GM23338 (cell line): ENCODE data around the gene ZFYVE28. TPM values are rescaled to one million over a fixed set of nuclear protein-coding genes. Genes with fewer than 3 reads are reported as not detected.

Source experiments
- ATAC-seq: fragments of 200-7000 bp; cut with Tn5 transposase; 3 replicates; pipeline ENCODE4 v1.9.1; 2020
- DNase-seq: peaks from one replicate; pipeline ENCODE4 v3.0.0-alpha.2; 2015; ENCODE audit warnings: low spot score
- H2AFZ ChIP-seq: fragments of 200-600 bp; sonication (generic); 2 replicates; pipeline ENCODE4 v1.8.0; 2016; ENCODE audit warnings: antibody characterized with exemption, mild to moderate bottlenecking, moderate library complexity
- H3F3A ChIP-seq: fragments of 200-600 bp; sonication (generic); replicated peaks from 2 replicates; pipeline ENCODE4 v1.8.0; 2017; ENCODE audit warnings: antibody characterized with exemption, mixed run types, low read depth
- H3K27ac ChIP-seq: fragments of 200-600 bp; sonication (generic); 2 replicates; pipeline ENCODE4 v1.6.1; 2016; ENCODE audit warnings: low read depth
- H3K27me3 ChIP-seq: fragments of 200-600 bp; sonication (generic); 2 replicates; pipeline ENCODE4 v1.8.0; 2016; ENCODE audit warnings: mild to moderate bottlenecking, mixed run types, moderate library complexity; ENCODE audit not compliant: insufficient read depth
- H3K36me3 ChIP-seq: fragments of 200-600 bp; sonication (generic); 2 replicates; pipeline ENCODE4 v1.8.0; 2016; ENCODE audit warnings: mild to moderate bottlenecking; ENCODE audit not compliant: insufficient read depth
- H3K4me1 ChIP-seq: fragments of 200-600 bp; sonication (generic); 2 replicates; pipeline ENCODE4 v1.8.0; 2016; ENCODE audit warnings: mild to moderate bottlenecking, moderate library complexity; ENCODE audit not compliant: insufficient read depth
- H3K4me2 ChIP-seq: fragments of 200-600 bp; sonication (generic); 2 replicates; pipeline ENCODE4 v1.7.1; 2017; ENCODE audit warnings: mixed run types
- H3K4me3 ChIP-seq: fragments of 200-600 bp; sonication (generic); 2 replicates; pipeline ENCODE4 v1.6.1; 2016; ENCODE audit warnings: mixed run types
- H3K79me2 ChIP-seq: fragments of 200-600 bp; sonication (generic); replicated peaks from 2 replicates; pipeline ENCODE4 v1.8.0; 2017; ENCODE audit warnings: mild to moderate bottlenecking; ENCODE audit not compliant: insufficient read depth
- H3K9me2 ChIP-seq: fragments of 200-600 bp; sonication (generic); 2 replicates; pipeline ENCODE4 v1.8.0; 2017; ENCODE audit not compliant: insufficient read depth
- H4K20me1 ChIP-seq: fragments of 200-600 bp; sonication (generic); replicated peaks from 2 replicates; pipeline ENCODE4 v1.8.0; 2017; ENCODE audit warnings: mild to moderate bottlenecking; ENCODE audit not compliant: insufficient read depth
- H3K27ac Mint-ChIP-seq: 2 replicates; pipeline ENCODE4 v1.8.0; 2020; ENCODE audit warnings: inconsistent platforms, mild to moderate bottlenecking, moderate library complexity, mixed read lengths
- H3K27me3 Mint-ChIP-seq: 3 replicates; pipeline ENCODE4 v1.8.0; 2022; ENCODE audit warnings: low read depth, mild to moderate bottlenecking, moderate library complexity, mixed read lengths, inconsistent platforms; ENCODE audit not compliant: insufficient read depth, poor library complexity
- H3K36me3 Mint-ChIP-seq: 3 replicates; pipeline ENCODE4 v1.8.0; 2021; ENCODE audit warnings: low read depth, mild to moderate bottlenecking, inconsistent platforms, moderate library complexity, mixed read lengths
- H3K4me1 Mint-ChIP-seq: 3 replicates; pipeline ENCODE4 v1.8.0; 2020; ENCODE audit warnings: mild to moderate bottlenecking, inconsistent platforms, mixed read lengths
- H3K4me3 Mint-ChIP-seq: 3 replicates; pipeline ENCODE4 v1.8.0; 2021; ENCODE audit warnings: moderate library complexity, mild to moderate bottlenecking, inconsistent platforms, mixed read lengths
- H3K9me3 Mint-ChIP-seq: 3 replicates; pipeline ENCODE4 v1.8.0; 2020; ENCODE audit warnings: moderate library complexity, mild to moderate bottlenecking, inconsistent platforms, mixed read lengths
- NANOG ChIP-seq: IDR thresholded peaks from 2 replicates; pipeline ENCODE4 v1.6.1; 2016; ENCODE audit warnings: antibody characterized with exemption, borderline replicate concordance
- STAT1 ChIP-seq: IDR thresholded peaks from one replicate; pipeline ENCODE4 v1.6.1; 2016; ENCODE audit warnings: antibody characterized with exemption; ENCODE audit not compliant: unreplicated experiment
- ZNF114 ChIP-seq: fragments of 250-450 bp; sonication (Bioruptor Pico); IDR thresholded peaks from 2 replicates; pipeline ENCODE4 v1.5.0; 2020; ENCODE audit warnings: mild to moderate bottlenecking, moderate library complexity
- ZNF331 ChIP-seq: fragments of 250-450 bp; sonication (Bioruptor Pico); IDR thresholded peaks from 2 replicates; pipeline ENCODE4 v1.5.0; 2020; ENCODE audit warnings: low read depth, mild to moderate bottlenecking, moderate library complexity
- polyA plus RNA-seq: library from polyadenylated mRNA; unstranded; fragments of >200 nt; fragmentation: Nextera tagmentation; extraction: Ambion mirVana; gene quantifications from 2 replicates; pipeline ENCODE4 v1.2.1, GENCODE V29; 2016
- total RNA-seq: library from RNA; depleted of rRNA; stranded (reverse); fragments of >200 nt; shearing (Covaris generic); gene quantifications from 2 replicates; pipeline ENCODE4 v1.2.3, GENCODE V29; 2014
- TF ChIP-seq, protein P1 (sequence below), 2 experiments: fragments of 200-600 bp in 1 of 2; sonication (generic) in 1 of 2; conservative IDR thresholded peaks; 2 replicates each; pipeline versions ENCODE4 v1.5.1 to v1.6.1; 2016 to 2017; ENCODE audit warnings: antibody characterized with exemption in 2 of 2, low read depth in 2 of 2, mild to moderate bottlenecking in 2 of 2, moderate library complexity in 1 of 2
- TF ChIP-seq, protein P2 (sequence below): IDR thresholded peaks from 2 replicates; pipeline ENCODE4 v1.6.1; 2016; ENCODE audit warnings: antibody characterized with exemption
- TF ChIP-seq, protein P3 (sequence below): fragments of 250-450 bp; sonication (Bioruptor Pico); IDR thresholded peaks from 2 replicates; pipeline ENCODE4 v1.5.0; 2020; ENCODE audit warnings: mild to moderate bottlenecking, moderate library complexity

The ZFYVE28 gene
- total and polyA plus RNA-seq, 2 experiments from 2014 or later = 2.6 to 4.6 TPM

DNA sequence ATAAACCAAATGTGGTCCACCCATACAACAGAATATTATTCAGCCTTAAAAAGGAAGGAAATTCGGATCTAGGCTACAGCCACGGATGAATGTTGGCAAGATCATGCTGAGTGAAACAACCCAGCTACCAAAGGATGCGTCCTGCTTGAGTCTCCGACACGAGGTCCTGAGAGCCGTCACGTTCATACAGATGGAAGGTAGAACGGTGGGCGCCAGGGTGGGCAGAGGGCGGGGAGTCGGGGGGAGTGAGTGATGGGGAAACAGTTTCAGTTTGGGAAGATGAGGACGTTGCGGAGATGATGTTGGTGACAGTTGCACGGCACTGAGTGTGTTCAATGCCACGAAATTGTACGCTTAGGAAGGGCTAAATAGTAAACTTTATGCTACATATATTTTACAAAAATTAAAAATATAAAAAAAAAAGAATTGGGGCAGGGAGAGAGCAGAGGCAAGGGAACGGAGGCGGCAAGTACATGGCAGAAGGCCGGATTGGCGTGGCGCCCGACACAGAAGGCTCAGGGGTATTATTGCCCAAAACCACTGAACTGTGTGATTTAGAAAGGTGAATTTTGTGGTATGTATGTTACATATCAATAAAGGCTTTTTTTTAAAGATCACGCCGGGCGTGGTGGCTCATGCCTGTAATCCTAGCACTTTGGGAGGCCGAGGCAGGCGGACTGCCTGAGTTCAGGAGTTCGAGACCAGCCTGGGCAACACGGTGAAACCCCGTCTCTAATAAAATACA is 141.7 kb downstream of the ZFYVE28 start:
- H3K36me3 Mint-ChIP-seq = no peaks in the 10 kb centered on the region
- peaks cover 5% of the 10 kb centered on the region; the same call in 1 of the 3 replicates for H3K4me1 Mint-ChIP-seq
- no peak overlapping the region for H3K4me3 Mint-ChIP-seq
- H3K27me3 ChIP-seq = no peaks in the 10 kb centered on the region
- H3K27ac Mint-ChIP-seq = no peak overlapping the region
- H4K20me1 ChIP-seq = no peaks in the 10 kb centered on the region
- no peaks in the 10 kb centered on the region for H3K36me3 ChIP-seq
- H3K4me2 ChIP-seq = no peak overlapping the region
- H3K27me3 Mint-ChIP-seq = peaks cover 7% of the 10 kb centered on the region
- H3K27ac ChIP-seq = no peak overlapping the region
- no peak overlapping the region for H2AFZ ChIP-seq
- H3K9me3 Mint-ChIP-seq = no peaks in the 10 kb centered on the region
- no peak for DNase-seq
- no peak for TF ChIP-seq ZNF114
- TF ChIP-seq ZNF331 (CRISPR knock-in tag) = no peak
- TF ChIP-seq NANOG = no peak
- TF ChIP-seq, protein P1, sequence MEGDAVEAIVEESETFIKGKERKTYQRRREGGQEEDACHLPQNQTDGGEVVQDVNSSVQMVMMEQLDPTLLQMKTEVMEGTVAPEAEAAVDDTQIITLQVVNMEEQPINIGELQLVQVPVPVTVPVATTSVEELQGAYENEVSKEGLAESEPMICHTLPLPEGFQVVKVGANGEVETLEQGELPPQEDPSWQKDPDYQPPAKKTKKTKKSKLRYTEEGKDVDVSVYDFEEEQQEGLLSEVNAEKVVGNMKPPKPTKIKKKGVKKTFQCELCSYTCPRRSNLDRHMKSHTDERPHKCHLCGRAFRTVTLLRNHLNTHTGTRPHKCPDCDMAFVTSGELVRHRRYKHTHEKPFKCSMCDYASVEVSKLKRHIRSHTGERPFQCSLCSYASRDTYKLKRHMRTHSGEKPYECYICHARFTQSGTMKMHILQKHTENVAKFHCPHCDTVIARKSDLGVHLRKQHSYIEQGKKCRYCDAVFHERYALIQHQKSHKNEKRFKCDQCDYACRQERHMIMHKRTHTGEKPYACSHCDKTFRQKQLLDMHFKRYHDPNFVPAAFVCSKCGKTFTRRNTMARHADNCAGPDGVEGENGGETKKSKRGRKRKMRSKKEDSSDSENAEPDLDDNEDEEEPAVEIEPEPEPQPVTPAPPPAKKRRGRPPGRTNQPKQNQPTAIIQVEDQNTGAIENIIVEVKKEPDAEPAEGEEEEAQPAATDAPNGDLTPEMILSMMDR (conservative IDR thresholded peaks at IDR 0.05; ENCODE audit: low read depth in 2 of 2) = no peak
- TF ChIP-seq, protein P2, sequence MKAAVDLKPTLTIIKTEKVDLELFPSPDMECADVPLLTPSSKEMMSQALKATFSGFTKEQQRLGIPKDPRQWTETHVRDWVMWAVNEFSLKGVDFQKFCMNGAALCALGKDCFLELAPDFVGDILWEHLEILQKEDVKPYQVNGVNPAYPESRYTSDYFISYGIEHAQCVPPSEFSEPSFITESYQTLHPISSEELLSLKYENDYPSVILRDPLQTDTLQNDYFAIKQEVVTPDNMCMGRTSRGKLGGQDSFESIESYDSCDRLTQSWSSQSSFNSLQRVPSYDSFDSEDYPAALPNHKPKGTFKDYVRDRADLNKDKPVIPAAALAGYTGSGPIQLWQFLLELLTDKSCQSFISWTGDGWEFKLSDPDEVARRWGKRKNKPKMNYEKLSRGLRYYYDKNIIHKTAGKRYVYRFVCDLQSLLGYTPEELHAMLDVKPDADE = no peak
- TF ChIP-seq STAT1 = no peak
- H3K4me1 ChIP-seq = no peaks in the 10 kb centered on the region
- H3K79me2 ChIP-seq = no peaks in the 10 kb centered on the region
- no peaks in the 10 kb centered on the region for H3F3A ChIP-seq
- H3K4me3 ChIP-seq = no peak overlapping the region
- H3K9me2 ChIP-seq = no peaks in the 10 kb centered on the region
- ATAC-seq = no peak

DNA sequence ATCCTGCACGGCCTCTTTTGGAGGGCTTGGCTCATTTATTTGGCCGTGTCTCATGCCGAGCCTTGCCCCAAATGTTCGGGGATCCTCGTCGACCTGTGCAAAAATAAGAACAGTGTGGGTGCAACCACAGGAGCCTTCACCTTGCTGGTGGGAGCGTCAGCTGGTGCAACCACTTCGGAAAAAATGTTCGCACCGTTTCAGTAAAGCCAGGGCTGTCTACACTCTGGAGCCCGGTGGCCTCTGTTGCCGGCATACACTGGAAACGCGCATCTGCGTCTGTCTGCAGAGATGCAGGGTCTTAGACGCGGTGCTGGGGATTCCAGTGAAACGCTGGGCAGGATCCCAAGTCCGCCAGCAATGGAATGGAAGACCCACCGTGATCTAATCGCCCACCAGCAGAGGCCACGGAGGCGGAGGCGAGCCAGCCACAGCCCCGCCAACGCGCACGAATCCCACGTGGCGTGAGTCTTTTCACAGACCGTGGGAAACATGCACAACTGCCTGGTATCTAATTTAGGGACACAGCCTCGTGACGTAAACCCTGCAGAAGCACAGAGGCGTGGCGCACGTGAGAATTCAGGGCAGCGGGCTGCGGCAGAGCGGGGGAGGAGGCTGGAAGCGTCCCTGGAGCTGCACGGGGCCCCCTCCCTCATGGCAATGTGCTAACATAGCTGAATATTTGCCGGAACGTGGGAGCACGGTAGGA is 142.7 kb downstream of the ZFYVE28 start:
- Histone ChIP-seq H3K4me3 (no peak overlapping the region), H3K27ac (no peak overlapping the region), H3K79me2 (no peaks in the 10 kb centered on the region), H4K20me1 (no peaks in the 10 kb centered on the region), H3K4me1 (no peaks in the 10 kb centered on the region), H3K27me3 (no peaks in the 10 kb centered on the region), H2AFZ (no peak overlapping the region), H3K9me2 (no peaks in the 10 kb centered on the region), H3F3A (no peaks in the 10 kb centered on the region), H3K4me2 (no peak overlapping the region), H3K36me3 (no peaks in the 10 kb centered on the region)
- no peak for ATAC-seq
- no peaks in the 10 kb centered on the region for H3K36me3 Mint-ChIP-seq
- H3K27me3 Mint-ChIP-seq = peaks cover 5% of the 10 kb centered on the region
- peaks cover 5% of the 10 kb centered on the region; the same call in 1 of the 3 replicates for H3K4me1 Mint-ChIP-seq
- no peak for DNase-seq
- no peaks in the 10 kb centered on the region for H3K9me3 Mint-ChIP-seq
- H3K27ac Mint-ChIP-seq = no peak overlapping the region
- no peak overlapping the region for H3K4me3 Mint-ChIP-seq
- TF ChIP-seq, protein P3, sequence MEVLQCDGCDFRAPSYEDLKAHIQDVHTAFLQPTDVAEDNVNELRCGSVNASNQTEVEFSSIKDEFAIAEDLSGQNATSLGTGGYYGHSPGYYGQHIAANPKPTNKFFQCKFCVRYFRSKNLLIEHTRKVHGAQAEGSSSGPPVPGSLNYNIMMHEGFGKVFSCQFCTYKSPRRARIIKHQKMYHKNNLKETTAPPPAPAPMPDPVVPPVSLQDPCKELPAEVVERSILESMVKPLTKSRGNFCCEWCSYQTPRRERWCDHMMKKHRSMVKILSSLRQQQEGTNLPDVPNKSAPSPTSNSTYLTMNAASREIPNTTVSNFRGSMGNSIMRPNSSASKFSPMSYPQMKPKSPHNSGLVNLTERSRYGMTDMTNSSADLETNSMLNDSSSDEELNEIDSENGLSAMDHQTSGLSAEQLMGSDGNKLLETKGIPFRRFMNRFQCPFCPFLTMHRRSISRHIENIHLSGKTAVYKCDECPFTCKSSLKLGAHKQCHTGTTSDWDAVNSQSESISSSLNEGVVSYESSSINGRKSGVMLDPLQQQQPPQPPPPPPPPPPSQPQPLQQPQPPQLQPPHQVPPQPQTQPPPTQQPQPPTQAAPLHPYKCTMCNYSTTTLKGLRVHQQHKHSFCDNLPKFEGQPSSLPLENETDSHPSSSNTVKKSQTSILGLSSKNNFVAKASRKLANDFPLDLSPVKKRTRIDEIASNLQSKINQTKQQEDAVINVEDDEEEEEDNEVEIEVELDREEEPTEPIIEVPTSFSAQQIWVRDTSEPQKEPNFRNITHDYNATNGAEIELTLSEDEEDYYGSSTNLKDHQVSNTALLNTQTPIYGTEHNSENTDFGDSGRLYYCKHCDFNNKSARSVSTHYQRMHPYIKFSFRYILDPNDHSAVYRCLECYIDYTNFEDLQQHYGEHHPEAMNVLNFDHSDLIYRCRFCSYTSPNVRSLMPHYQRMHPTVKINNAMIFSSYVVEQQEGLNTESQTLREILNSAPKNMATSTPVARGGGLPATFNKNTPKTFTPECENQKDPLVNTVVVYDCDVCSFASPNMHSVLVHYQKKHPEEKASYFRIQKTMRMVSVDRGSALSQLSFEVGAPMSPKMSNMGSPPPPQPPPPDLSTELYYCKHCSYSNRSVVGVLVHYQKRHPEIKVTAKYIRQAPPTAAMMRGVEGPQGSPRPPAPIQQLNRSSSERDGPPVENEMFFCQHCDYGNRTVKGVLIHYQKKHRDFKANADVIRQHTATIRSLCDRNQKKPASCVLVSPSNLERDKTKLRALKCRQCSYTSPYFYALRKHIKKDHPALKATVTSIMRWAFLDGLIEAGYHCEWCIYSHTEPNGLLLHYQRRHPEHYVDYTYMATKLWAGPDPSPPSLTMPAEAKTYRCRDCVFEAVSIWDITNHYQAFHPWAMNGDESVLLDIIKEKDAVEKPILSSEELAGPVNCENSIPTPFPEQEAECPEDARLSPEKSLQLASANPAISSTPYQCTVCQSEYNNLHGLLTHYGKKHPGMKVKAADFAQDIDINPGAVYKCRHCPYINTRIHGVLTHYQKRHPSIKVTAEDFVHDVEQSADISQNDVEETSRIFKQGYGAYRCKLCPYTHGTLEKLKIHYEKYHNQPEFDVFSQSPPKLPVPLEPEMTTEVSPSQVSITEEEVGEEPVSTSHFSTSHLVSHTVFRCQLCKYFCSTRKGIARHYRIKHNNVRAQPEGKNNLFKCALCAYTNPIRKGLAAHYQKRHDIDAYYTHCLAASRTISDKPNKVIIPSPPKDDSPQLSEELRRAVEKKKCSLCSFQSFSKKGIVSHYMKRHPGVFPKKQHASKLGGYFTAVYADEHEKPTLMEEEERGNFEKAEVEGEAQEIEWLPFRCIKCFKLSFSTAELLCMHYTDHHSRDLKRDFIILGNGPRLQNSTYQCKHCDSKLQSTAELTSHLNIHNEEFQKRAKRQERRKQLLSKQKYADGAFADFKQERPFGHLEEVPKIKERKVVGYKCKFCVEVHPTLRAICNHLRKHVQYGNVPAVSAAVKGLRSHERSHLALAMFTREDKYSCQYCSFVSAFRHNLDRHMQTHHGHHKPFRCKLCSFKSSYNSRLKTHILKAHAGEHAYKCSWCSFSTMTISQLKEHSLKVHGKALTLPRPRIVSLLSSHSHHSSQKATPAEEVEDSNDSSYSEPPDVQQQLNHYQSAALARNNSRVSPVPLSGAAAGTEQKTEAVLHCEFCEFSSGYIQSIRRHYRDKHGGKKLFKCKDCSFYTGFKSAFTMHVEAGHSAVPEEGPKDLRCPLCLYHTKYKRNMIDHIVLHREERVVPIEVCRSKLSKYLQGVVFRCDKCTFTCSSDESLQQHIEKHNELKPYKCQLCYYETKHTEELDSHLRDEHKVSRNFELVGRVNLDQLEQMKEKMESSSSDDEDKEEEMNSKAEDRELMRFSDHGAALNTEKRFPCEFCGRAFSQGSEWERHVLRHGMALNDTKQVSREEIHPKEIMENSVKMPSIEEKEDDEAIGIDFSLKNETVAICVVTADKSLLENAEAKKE (CRISPR knock-in tag) = no peak
- TF ChIP-seq STAT1 (no peak), ZNF114 (no peak), NANOG (no peak)
- TF ChIP-seq, protein P2 = no peak
